Uterus (tissue), 4 donors: ENCODE measurements around the gene TTLL10. TPM values are rescaled to one million over a fixed set of nuclear protein-coding genes. Genes with fewer than 3 reads are reported as not detected.

Source experiments
- DNase-seq, 2 donors: peaks; one replicate each; pipeline ENCODE4 v3.0.0-alpha.2; 2019 to 2020
- H3K27ac ChIP-seq, 2 donors: fragments of 200-600 bp; sonication (generic); 1 replicate in 1 of 2; 2 replicates in 1 of 2; pipeline ENCODE4 v1.5.1; 2016 to 2018
- H3K27me3 ChIP-seq, 2 donors: fragments of 200-600 bp; sonication (generic); one replicate each; pipeline ENCODE4 v1.5.1; 2018 to 2019; ENCODE audit warnings: control low read depth in 1 of 2
- H3K36me3 ChIP-seq, 2 donors: fragments of 200-600 bp; sonication (generic); one replicate each; pipeline ENCODE4 v1.5.1; 2019; ENCODE audit warnings: control low read depth in 1 of 2
- H3K4me1 ChIP-seq, 2 donors: fragments of 200-600 bp; sonication (generic); one replicate each; pipeline ENCODE4 v1.5.1; 2018 to 2019; ENCODE audit warnings: control low read depth in 1 of 2
- H3K4me3 ChIP-seq, 2 donors: fragments of 200-600 bp; sonication (generic); 1 replicate in 1 of 2; 2 replicates in 1 of 2; pipeline ENCODE4 v1.5.1; 2018 to 2019; ENCODE audit warnings: mild to moderate bottlenecking in 1 of 2
- H3K9me3 ChIP-seq, 2 donors: fragments of 200-600 bp; sonication (generic); one replicate each; pipeline ENCODE4 v1.5.1; 2019; ENCODE audit warnings: control low read depth in 1 of 2
- POLR2A ChIP-seq, 2 donors: fragments of 450-650 bp; IDR thresholded peaks; one replicate each; pipeline ENCODE4 v1.6.1; 2016; ENCODE audit warnings: antibody characterized with exemption in 2 of 2, mild to moderate bottlenecking in 1 of 2, moderate library complexity in 1 of 2
- intact Hi-C: fragments of 100-400 bp; cut with DNase I; formaldehyde crosslinking; loops from one replicate; pipeline ENCODE4 v1.15.1; 2023; ENCODE audit warnings: low total_unique reads
- total RNA-seq, 4 donors: library from RNA; depleted of rRNA in 3 of 4; stranded (reverse); fragments of >200 nt in 3 of 4; gene quantifications; one replicate each; pipeline versions ENCODE4 v1.1.0 to v1.2.4, GENCODE V29; 2014 to 2023
- TF ChIP-seq, protein P1 (sequence below), 4 experiments: fragments of 200-600 bp in 2 of 4; fragments of 450-650 bp in 2 of 4; sonication (generic) in 2 of 4; IDR thresholded peaks; one replicate each; pipeline ENCODE4 v1.5.1; 2016 to 2019; ENCODE audit warnings: antibody characterized with exemption in 4 of 4, mild to moderate bottlenecking in 2 of 4, moderate library complexity in 1 of 4
- donor health status: DM: yes; HTN: yes; CAD: no.

TTLL10 gene
- total RNA-seq, 4 donors from 2014 or later = 0.35 to 0.51 TPM; not detected in 2

DNA sequence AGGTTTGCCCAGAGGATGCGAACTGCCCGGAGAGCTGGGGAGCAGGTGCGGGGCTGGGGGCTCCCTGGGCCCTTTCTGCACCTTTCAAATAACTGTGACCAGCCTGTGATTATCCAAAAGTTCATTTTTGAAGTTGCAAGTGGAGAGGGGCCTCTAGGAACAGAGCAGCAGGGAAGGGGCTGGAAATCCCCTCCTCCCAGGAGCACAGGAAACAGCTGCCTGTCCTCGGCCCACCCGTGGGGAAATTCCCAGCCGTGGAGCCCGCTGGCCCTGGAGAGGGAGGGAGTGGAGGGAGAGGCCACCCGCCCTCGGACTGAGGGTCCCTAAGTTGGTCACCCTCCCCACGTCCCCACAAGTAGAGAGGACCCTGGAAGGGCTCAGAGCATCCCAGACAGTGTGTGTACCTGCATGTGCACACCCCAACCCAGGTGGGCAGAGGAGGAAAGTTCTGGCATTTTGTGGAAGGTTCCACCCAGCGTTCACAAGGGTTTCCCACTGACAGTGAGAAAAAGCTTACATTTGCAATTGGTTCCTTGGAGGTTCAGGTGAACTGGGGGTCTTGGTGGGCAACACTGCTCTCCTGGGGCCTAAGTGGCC lies 41.5 kb downstream of the TTLL10 start:
- H3K27me3 ChIP-seq = no peaks in the 10 kb centered on the region
- no peak overlapping the region for H3K4me3 ChIP-seq
- no peaks in the 10 kb centered on the region for H3K9me3 ChIP-seq
- no peak for TF ChIP-seq POLR2A (IDR thresholded peaks at IDR 0.05)
- TF ChIP-seq, protein P1, sequence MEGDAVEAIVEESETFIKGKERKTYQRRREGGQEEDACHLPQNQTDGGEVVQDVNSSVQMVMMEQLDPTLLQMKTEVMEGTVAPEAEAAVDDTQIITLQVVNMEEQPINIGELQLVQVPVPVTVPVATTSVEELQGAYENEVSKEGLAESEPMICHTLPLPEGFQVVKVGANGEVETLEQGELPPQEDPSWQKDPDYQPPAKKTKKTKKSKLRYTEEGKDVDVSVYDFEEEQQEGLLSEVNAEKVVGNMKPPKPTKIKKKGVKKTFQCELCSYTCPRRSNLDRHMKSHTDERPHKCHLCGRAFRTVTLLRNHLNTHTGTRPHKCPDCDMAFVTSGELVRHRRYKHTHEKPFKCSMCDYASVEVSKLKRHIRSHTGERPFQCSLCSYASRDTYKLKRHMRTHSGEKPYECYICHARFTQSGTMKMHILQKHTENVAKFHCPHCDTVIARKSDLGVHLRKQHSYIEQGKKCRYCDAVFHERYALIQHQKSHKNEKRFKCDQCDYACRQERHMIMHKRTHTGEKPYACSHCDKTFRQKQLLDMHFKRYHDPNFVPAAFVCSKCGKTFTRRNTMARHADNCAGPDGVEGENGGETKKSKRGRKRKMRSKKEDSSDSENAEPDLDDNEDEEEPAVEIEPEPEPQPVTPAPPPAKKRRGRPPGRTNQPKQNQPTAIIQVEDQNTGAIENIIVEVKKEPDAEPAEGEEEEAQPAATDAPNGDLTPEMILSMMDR (IDR thresholded peaks at IDR 0.05) = no peak
- no peaks in the 10 kb centered on the region for H3K36me3 ChIP-seq
- intact Hi-C loops = no loop called here
- H3K27ac ChIP-seq = no peak overlapping the region
- DNase-seq = no peak
- H3K4me1 ChIP-seq = peaks cover 0 to 6% of the 10 kb centered on the region in 2 donors

DNA sequence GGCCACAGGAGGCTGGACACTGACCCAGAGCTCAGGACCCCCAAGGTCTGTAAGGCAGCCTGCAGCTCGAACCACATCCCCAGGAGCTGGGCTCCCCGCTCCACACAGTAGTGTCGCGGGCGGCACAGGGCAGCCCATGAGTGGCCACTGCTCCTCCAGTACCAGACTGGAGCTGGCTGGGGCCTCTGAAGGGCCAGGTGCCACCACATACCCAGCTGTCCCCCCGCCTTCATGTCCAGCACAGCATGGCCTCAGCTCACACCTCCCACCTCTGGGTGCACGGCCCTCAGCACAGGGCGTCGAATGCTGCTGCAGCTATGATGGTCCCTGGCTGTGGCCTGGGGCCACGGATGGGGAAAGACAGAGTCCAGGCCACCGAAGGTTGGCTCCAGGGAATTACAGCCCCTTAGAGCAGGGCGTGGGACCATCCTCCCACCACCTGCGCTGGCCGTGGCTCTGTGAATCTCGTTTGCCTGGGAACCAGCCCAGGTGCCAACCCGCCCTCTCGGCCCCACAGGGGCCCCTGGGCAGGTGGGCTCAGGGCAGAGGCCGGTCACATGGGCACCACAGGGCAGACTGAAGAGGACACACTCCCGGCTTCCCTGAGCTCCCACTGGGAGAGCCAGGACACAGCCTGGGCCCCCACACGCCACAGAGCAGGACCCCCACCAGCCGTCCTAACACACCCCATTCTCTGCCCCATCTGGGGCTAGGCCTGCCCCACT lies 42.4 kb downstream of the TTLL10 start:
- H3K27ac ChIP-seq = no peak overlapping the region
- H3K36me3 ChIP-seq = no peaks in the 10 kb centered on the region
- no peaks in the 10 kb centered on the region for H3K27me3 ChIP-seq
- no peak overlapping the region for H3K4me3 ChIP-seq
- intact Hi-C loops = no loop called here
- TF ChIP-seq POLR2A (IDR thresholded peaks at IDR 0.05) = no peak
- TF ChIP-seq, protein P1 (IDR thresholded peaks at IDR 0.05) = no peak
- H3K4me1 ChIP-seq = peaks cover 0 to 6% of the 10 kb centered on the region in 2 donors
- DNase-seq = no peak
- no peaks in the 10 kb centered on the region for H3K9me3 ChIP-seq

DNA sequence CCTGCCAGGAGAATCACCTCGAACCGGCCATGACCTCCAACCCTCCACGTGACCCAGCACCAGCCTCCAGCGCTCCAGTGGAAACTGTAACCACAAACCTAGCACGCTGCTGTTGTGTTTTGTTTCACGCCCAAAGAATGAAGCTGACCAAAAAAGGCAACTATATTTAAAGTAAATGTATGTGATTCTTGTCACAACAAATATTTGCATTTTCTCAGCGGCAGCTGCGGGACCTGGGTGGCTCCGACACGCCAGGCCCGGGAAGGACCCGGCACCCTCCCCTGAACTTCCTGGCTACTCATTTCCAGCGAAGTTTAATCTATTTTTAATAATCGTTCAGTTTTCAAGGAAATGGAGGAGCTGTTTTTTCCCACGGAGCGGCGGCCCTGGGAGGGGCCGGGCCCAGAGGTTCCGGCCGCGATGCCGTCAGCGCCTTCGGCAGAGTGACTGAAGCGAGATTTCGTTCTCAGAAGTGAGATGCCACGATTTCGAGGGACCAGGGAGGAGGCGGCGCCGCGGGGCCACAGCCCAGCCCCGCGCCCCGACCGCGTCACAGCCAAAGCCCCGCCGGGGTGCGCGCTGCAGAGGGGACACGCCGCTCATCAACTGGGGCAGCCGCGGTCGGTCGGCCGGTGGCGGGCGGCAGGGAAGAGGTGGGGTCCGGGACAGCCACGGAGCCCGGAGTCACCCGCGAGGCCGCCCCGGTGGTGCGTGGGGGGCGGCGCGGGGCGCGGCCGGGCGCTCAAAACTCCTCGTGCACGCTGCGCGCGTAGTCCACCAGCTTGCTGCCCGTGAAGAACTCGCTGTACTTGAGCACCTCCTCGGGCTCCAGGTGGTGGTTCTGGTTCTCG lies 43.3 kb downstream of the TTLL10 start:
- Histone ChIP-seq H3K9me3 (no peaks in the 10 kb centered on the region), H3K4me3 (no peak overlapping the region), H3K36me3 (no peaks in the 10 kb centered on the region), H3K27me3 (no peaks in the 10 kb centered on the region), H3K27ac (no peak overlapping the region), H3K4me1 (peaks cover 0 to 6% of the 10 kb centered on the region in 2 donors)
- DNase-seq = no peak
- intact Hi-C loops = no loop called here
- TF ChIP-seq POLR2A (IDR thresholded peaks at IDR 0.05) = no peak
- TF ChIP-seq, protein P1 (IDR thresholded peaks at IDR 0.05) = no peak

DNA sequence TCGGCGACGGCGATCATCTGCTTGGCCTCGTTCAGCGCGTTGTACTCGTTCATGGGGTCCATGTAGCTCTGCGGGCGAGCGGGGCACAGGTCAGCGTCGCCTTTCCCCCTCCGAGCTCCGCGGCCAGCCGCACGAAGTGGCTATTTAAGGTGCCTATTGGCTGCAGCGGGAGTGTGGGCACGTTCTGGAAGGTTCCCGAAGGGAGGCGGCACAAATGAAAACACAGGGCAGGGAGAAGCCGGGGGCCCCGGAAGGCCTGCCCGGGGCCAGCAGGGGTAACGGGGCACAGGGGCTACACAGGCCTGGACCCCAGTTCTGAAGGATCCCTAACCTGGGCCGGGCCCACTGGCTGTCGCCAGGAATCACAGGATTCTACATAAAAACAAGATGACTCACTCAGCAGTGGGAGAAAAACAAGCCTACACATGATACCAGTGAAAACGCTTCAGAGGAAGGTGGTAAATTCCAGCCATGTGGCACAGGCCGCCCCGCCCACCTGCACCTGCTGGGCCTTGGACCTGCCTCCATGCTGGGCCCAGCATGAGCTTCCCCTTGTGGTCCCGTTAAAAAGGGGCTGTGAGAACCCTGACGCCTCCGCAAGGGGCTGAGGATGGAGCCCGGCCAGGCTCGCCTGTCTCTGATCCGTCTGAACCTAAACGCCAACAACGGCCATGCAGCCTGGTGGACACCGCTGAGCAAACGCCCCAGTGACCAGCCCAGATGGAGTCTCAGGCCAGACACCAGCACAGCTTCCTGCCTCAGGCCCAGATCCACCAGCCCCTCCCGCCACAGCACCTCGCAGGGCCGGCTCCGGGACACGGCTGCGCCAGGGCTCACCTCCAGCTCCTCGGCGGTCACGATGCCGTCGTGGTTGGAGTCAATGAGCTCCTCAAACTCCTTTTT lies 44.2 kb downstream of the TTLL10 start:
- intact Hi-C loops = no loop called here
- H3K27me3 ChIP-seq = no peaks in the 10 kb centered on the region
- H3K27ac ChIP-seq = no peak overlapping the region
- no peaks in the 10 kb centered on the region for H3K36me3 ChIP-seq
- H3K4me3 ChIP-seq = no peak overlapping the region
- DNase-seq = no peak
- no peaks in the 10 kb centered on the region for H3K9me3 ChIP-seq
- TF ChIP-seq POLR2A (IDR thresholded peaks at IDR 0.05) = no peak
- TF ChIP-seq, protein P1 (IDR thresholded peaks at IDR 0.05) = no peak
- H3K4me1 ChIP-seq = peaks cover 0 to 4% of the 10 kb centered on the region in 2 donors
